HL-60 (cell line): ENCODE data around the gene IRF5.
"Not testable (repeated sequence)": the region's sequence is repeated elsewhere in the genome, so short reads cannot be mapped to it uniquely, and the experiment has no call there.

Source experiments
- DNase-seq, 2 experiments: peaks; one replicate each; pipeline ENCODE4 v3.0.0-alpha.2; 2010 to 2020; ENCODE audit warnings: low read depth in 1 of 2, low spot score in 1 of 2
- H3K27ac ChIP-seq: fragments of 250-450 bp; sonication (Bioruptor Pico); replicated peaks from 2 replicates; pipeline ENCODE4 v1.5.1; 2020; ENCODE audit warnings: mild to moderate bottlenecking, moderate library complexity
- H3K27me3 ChIP-seq: fragments of 250-450 bp; sonication (Bioruptor Pico); 2 replicates; pipeline ENCODE4 v1.5.1; 2021; ENCODE audit warnings: mild to moderate bottlenecking, moderate library complexity; ENCODE audit not compliant: insufficient read depth, poor library complexity, severe bottlenecking
- H3K4me3 ChIP-seq: replicated peaks from 2 replicates; pipeline ENCODE4 v1.5.1; 2011; ENCODE audit warnings: mild to moderate bottlenecking, control low read depth, low read length; ENCODE audit not compliant: insufficient read depth
- GABPA ChIP-seq: IDR thresholded peaks from 2 replicates; pipeline ENCODE4 v1.6.1; 2012; ENCODE audit warnings: low read depth
- POLR2AphosphoS5 ChIP-seq: IDR thresholded peaks from 2 replicates; pipeline ENCODE4 v1.6.1; 2012; ENCODE audit warnings: low read depth
- SPI1 ChIP-seq: IDR thresholded peaks from 2 replicates; pipeline ENCODE4 v1.6.1; 2012; ENCODE audit warnings: low read depth, mild to moderate bottlenecking, borderline replicate concordance
- TF ChIP-seq, protein P1 (sequence below): IDR thresholded peaks from one replicate; pipeline ENCODE4 v1.5.1; 2011; ENCODE audit warnings: low read length, control low read depth, inconsistent platforms; ENCODE audit not compliant: insufficient read depth
- TF ChIP-seq, protein P2 (sequence below): IDR thresholded peaks from 2 replicates; pipeline ENCODE4 v1.6.1; 2012; ENCODE audit warnings: low read depth; ENCODE audit not compliant: insufficient replicate concordance

IRF5 gene

DNA sequence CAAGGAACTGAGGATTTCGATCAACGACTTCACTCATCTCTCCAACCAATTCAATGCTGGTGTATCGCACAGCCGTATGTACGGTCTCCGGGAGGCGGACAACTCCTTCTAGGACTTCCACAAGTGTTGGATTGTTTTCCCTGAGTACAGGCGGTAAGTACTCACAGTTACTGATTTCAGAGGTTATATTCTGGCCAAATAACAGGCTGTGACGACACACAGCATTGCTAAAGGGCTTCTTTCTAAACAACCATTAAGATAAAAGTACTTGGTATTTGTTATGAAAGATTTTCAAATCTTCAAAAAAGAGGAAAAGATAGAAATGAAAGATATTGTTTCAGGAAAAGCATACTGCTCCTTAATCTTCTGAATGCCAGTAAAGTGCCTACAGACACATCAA is 52.2 kb downstream of the IRF5 start:
- TF ChIP-seq, protein P1, sequence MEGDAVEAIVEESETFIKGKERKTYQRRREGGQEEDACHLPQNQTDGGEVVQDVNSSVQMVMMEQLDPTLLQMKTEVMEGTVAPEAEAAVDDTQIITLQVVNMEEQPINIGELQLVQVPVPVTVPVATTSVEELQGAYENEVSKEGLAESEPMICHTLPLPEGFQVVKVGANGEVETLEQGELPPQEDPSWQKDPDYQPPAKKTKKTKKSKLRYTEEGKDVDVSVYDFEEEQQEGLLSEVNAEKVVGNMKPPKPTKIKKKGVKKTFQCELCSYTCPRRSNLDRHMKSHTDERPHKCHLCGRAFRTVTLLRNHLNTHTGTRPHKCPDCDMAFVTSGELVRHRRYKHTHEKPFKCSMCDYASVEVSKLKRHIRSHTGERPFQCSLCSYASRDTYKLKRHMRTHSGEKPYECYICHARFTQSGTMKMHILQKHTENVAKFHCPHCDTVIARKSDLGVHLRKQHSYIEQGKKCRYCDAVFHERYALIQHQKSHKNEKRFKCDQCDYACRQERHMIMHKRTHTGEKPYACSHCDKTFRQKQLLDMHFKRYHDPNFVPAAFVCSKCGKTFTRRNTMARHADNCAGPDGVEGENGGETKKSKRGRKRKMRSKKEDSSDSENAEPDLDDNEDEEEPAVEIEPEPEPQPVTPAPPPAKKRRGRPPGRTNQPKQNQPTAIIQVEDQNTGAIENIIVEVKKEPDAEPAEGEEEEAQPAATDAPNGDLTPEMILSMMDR = no peak
- TF ChIP-seq SPI1 = no peak
- TF ChIP-seq, protein P2, sequence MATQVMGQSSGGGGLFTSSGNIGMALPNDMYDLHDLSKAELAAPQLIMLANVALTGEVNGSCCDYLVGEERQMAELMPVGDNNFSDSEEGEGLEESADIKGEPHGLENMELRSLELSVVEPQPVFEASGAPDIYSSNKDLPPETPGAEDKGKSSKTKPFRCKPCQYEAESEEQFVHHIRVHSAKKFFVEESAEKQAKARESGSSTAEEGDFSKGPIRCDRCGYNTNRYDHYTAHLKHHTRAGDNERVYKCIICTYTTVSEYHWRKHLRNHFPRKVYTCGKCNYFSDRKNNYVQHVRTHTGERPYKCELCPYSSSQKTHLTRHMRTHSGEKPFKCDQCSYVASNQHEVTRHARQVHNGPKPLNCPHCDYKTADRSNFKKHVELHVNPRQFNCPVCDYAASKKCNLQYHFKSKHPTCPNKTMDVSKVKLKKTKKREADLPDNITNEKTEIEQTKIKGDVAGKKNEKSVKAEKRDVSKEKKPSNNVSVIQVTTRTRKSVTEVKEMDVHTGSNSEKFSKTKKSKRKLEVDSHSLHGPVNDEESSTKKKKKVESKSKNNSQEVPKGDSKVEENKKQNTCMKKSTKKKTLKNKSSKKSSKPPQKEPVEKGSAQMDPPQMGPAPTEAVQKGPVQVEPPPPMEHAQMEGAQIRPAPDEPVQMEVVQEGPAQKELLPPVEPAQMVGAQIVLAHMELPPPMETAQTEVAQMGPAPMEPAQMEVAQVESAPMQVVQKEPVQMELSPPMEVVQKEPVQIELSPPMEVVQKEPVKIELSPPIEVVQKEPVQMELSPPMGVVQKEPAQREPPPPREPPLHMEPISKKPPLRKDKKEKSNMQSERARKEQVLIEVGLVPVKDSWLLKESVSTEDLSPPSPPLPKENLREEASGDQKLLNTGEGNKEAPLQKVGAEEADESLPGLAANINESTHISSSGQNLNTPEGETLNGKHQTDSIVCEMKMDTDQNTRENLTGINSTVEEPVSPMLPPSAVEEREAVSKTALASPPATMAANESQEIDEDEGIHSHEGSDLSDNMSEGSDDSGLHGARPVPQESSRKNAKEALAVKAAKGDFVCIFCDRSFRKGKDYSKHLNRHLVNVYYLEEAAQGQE = no peak
- Histone ChIP-seq H3K27ac (no peak overlapping the region), H3K4me3 (no peak overlapping the region), H3K27me3 (no peaks in the 10 kb centered on the region)
- DNase-seq = no peak

DNA sequence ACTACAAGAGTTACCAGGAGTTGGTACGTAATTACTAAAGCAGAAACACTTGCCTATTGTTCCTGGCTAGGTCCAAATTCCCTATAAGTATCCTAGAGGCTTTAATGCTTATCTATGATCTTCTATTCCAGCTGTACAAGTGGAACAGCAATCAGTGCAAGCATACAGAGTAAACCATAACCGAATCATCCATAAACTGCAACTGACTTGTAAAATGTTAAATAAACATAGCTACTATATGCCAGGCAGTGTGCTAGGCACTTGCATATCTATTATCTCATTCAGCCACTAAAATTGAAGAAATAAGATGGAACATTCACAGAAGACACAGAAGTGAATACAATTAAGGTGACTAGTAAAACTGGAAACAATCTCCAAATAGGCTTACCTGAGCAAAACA is 55.7 kb downstream of the IRF5 start:
- Histone ChIP-seq H3K27me3 (no peaks in the 10 kb centered on the region), H3K4me3 (no peak overlapping the region), H3K27ac (no peak overlapping the region)
- DNase-seq = no peak
- TF ChIP-seq GABPA (no peak), SPI1 (no peak), POLR2AphosphoS5 (no peak)
- TF ChIP-seq, protein P1 = no peak

DNA sequence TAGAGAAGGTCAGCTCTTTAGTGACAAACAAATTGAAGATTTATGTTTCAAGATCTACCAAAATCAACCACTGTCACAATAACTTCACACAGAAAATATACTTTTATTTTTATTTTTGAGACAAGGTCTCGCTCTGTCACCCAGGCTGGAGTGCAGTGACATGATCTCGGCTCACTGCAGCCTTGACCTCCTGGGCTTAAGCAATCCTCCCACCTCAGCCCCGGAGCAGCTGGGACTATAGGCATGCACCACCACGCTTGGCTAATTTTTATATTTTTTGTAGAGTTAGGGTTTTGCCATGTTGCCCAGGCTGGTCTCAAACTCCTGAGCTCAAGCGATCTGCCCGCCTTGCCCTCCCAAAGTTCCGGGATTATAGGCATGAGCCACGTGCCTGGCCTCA is 56.8 kb downstream of the IRF5 start:
- not testable (repeated sequence) for H3K27me3 ChIP-seq, DNase-seq, H3K27ac ChIP-seq

DNA sequence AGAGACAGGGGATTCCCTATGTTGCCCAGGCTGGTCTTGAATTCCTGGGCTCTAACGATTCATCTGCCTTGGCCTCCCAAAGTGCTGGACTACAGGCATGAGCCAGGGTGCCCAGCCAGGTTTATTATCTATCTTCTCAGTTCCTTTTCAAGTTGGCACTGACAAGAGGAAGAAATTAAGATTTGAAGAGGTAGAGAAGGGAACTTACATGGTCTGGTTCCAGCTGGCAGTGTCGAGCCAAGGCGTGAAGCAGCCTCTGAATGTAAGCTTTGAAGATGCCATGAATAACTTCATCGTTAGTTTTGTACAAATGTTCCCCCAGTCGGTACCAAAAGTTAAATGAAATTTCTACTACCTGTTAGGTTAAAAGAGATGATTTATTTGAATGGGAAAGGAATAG is 59.5 kb downstream of the IRF5 start:
- Histone ChIP-seq H3K27me3 (no peaks in the 10 kb centered on the region), H3K4me3 (no peak overlapping the region), H3K27ac (no peak overlapping the region)
- no peak for TF ChIP-seq SPI1
- TF ChIP-seq, protein P1 = no peak
- TF ChIP-seq, protein P2 = no peak
- TF ChIP-seq POLR2AphosphoS5 = no peak
- no peak for TF ChIP-seq GABPA
- DNase-seq = no peak

More for the DNA sequence above, 56.8 kb downstream of the IRF5 start:
- H3K4me3 ChIP-seq = not testable (repeated sequence)
